NCI-H2107 treated with DMSO at 0.1 percent for 48 hours (cell line): Measurements from ENCODE around the gene BPIFB4.
"Not testable (repeated sequence)": the region's sequence is repeated elsewhere in the genome, so short reads cannot be mapped to it uniquely, and the experiment has no call there.

Experiments
- DNase-seq: peaks from one replicate; lab custom pipeline; 2025; ENCODE audit not compliant: unreplicated experiment; lab: John Stamatoyannopoulos, UW

BPIFB4 gene

GRCh38 chr20:33079259-33079658 lies at the start of gene BPIFB4:
Gene BPIFB4, plus strand, starts transcription at chr20:33079643. Its CDS starts 1,884 bp downstream, at chr20:33081527.
- no peak for DNase-seq

- no peak for DNase-seq
Measured at GRCh38 chr20:33030076-33030475, 49.4 kb upstream of the BPIFB4 start.

DNA sequence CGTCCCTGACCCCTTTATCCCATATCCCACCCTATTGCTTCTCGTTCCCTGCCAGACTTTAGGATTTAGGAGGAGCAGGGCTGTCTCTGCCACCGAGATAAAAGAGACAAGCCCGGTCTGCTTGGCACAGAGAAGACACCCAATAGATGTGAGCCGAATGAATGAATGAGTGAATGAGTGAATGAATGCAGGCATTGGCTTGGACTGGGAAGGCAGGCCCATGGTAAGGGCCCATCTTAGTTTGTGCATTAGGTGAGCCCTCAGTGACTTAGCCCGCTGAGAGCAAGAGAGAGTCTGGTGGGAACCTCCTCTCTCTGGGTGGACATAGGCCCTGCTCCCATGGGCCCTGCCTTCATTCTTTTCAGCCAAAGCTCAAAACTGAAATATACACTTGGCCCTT lies 48.9 kb upstream of the BPIFB4 start:
- no peak for DNase-seq

GRCh38 chr20:33031531-33031930 lies 47.9 kb upstream of the BPIFB4 start, which contains the start of gene BPIFB6:
Gene BPIFB6, plus strand, starts transcription at chr20:33031648. Its CDS starts 0 bp downstream, at chr20:33031648.
- DNase-seq: no peak

- no peak for DNase-seq
Measured at GRCh38 chr20:33032555-33032954, 46.9 kb upstream of the BPIFB4 start.

DNA sequence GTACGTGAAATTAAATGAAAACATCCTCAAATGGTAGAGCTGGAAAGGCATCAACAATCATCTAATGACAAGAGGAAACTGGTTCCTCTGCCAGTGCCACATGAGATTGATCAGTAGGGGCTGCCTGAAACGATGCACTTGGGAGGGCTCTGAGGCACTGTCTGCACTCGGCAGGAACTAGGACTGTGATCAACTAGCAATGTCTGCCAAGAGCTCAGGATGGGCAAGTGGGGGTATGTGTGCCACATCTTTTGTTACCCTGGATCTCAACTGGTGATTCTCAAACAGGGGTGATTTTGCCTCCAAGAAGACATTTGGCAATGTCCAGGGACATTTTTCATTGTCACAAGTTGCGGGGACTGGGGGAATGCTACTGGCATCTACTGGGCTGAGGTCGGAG lies 46.1 kb upstream of the BPIFB4 start:
- no peak for DNase-seq

DNA sequence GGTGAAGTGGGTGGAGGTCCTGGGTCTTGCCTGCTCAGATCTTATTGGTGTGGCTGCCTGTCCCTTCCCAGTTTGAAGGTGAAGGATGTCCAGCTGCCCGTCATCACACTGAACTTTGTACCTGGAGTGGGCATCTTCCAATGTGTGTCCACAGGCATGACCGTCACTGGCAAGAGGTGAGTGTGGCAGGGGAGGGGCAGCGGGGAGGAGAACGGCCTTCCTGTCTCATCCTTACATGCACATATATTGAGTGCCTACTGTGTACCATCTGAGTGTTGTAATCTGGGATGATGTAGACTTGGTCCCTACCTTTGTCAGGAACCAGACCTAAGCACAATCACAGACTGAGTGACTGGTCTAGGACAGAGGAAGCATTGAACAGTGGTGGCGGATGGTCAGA lies 45.3 kb upstream of the BPIFB4 start:
- no peak for DNase-seq

DNA sequence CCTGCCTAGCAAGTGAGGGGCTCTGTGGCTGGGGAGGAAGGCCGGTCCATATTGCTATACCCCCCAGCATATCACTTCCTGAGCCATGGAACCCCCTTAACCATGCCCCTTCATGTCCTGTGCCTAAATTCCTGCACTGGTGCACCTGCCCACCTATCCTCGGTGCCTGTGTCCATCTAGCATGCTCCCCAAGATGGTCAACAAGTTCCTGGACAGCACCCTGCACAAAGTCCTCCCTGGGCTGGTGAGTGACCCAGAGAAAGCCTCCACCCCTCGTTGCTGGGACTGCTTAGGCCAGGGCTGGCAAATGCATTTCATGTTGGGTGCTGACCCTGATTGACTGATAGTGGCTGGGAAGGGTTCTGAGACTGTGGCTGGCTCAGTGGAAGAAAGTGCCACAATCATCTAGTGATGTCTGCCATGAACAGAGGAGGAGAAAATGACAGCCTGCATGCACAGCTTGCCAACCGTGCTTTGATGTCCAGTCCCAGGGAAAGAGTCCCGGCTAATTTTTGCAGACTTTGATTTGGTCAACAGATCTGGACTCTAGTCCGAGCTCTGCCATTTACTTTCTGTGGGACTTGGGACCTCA lies 44.4 kb upstream of the BPIFB4 start:
- DNase-seq: no peak

- no peak for DNase-seq
Measured at GRCh38 chr20:33037456-33037855, 42.0 kb upstream of the BPIFB4 start.

- no peak for DNase-seq
Measured at GRCh38 chr20:33038243-33038642, 41.2 kb upstream of the BPIFB4 start.

DNA sequence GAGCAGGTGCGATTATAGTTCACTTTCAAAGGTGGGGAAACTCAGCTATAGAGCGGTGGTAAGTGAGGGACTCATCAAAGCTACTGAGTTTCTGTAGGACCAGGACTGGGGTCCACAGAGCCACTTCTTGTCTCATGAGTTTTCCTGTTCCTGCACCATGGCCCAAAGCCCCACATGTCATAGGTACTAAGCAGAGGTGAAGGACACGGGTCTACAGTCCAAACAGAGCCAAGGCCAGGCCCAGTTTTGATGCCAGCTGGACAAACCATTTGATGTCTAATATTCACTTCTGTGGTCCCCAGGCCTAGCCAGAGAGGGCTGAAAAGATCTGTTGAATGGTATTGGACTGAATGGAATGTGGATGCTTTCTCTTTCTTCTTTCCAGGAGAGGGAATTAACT lies 37.0 kb upstream of the BPIFB4 start:
- DNase-seq: no peak

DNA sequence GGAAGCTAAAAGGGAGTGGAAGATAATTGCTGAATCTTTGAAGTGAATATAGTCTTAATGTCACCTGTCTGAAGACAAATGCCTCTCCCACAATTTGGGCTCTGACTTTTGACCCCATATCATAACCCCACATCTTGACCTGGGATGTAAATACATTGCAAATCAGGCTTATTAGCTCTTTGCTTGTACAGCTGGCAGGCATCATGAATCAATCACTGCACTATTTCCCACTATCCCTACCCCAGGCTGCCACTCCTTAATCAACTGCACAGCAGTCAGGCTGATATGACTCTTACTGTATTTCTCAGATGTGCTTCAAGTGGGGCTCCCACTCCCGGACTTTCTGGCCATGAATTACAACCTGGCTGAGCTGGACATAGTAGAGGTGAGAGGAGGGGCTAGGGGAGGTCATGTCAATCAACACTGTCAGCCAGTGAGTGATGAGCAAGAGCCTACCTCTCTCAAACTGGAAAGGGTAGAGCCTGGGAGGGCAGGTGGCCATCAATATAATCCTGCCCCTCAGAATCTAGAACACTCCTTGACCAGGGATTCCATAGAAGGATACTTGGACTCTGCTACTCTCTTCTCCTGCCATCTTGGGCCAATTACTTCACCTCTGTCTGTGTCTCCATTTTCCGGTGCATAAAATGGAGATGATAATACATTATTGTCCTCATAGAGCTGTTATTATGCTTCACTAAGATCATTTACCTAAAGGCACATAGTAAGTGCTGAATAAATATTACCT lies 36.3 kb upstream of the BPIFB4 start:
- no peak for DNase-seq

DNA sequence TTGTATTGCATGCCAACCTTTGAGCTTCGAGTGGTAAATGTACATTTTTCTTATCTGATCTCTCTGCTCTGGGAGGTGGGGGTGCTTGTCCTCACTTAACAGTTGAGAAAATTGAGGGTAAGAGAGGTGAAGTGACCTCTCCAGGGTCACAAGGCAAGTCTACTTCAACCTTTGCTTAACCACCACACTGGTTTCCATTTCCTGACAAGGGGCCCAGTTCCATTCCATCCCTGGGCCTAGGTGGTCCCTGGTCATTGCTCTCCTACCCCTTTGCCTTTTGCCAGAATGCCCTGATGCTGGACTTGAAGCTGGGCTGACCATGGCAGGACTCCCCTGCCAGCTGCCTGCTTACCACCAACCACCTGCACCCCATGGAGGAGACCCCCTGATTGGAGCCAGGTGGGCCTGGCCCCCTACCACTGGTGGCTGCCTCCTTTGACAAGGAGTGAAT lies 35.7 kb upstream of the BPIFB4 start:
- DNase-seq: no peak

DNA sequence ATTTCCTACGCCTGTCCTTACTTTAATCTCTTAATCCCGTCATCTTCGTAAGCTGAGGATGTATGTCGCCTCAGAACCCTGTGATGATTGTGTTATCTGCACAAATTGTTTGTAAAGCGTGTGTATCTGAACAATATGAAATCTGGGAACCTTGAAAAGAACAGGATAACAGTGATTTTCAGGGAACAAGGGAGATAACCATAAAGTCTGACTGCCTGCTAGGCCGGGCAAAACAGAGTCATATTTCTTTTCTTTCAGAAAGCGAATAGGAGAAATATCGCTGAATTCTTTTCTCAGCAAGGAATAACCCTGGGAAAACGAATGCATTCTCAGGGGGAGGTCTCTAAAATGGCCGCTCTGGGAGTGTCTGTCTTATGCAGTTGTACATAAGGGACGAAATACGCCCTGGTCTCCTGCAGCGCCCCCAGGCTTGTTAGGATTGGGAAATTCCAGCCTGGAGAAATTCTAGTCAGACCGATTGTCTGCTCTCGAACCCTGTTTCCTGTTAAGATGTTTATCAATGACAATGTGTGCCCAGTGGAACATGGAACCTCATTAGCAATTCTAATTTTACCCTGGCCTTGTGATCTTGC lies 34.2 kb upstream of the BPIFB4 start:
- not testable (repeated sequence) for DNase-seq

GRCh38 chr20:33046412-33046811 lies 33.0 kb upstream of the BPIFB4 start:
- no peak for DNase-seq

- no peak for DNase-seq
Measured at GRCh38 chr20:33051333-33051732, 28.1 kb upstream of the BPIFB4 start.

DNA sequence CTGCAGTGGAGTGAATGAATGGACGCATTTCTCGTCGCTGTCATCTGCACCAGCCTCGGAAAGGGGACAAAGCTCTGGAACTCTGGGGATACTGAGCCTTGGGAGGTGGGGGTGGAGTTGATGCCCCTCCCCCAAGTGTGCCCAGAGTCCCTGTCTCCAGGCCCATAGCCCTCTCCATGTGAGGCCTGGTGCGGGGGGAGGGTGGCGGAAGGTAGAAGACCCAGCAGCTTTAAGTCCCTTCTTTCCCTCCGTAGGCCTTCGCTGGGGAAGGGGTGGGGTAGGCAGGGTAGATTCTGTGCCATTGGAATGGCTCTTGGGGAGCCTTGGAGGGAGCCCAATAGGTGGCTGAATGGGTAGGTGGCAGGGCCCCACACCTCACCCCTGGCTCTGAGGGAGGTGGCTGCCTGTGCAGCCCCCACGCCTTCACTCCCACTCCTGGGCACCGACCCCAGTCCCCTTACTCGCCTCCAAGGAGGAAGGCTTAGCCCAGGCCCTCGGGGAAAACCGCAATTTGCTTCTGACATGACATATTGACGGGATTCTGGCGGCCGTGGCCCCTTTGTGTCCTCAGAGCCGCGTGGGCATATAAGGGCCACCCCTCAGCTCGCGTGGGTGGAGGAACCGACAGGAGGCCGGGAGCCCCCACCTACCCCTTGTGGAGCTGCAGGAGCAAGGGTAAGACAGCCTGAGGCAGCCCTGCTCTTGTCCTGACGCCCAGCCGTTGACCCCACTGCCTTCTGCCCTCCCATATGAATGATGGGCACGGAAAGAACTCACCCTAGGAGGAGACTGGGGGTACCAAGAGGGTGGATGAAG lies 25.9 kb upstream of the BPIFB4 start, which contains the start of gene BPIFB3:
TSS of gene BPIFB3 (plus strand) at position 613 of the 816 bp plus-strand sequence. CDS start 1,533 bp downstream, outside the sequence.
- no peak for DNase-seq

DNA sequence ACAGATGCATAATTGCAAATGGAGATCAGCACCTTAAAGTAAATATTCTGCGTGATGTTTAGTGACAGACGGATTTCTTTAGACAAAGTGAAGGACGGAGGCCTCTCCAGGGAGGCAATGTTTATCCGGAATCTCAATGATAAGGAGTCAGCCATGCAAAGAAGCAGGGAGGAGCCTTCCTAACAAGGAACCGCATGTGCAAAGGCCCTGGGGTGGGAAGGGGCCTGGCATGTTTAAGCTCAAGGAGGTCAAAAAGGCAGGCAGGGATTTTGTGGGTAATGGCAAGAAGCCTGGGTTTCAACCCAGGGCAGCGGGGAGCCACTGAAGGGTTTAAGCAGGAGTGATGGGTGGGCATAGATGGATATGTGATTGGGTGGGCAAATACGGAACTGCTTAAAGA lies 25.1 kb upstream of the BPIFB4 start:
- no peak for DNase-seq

DNA sequence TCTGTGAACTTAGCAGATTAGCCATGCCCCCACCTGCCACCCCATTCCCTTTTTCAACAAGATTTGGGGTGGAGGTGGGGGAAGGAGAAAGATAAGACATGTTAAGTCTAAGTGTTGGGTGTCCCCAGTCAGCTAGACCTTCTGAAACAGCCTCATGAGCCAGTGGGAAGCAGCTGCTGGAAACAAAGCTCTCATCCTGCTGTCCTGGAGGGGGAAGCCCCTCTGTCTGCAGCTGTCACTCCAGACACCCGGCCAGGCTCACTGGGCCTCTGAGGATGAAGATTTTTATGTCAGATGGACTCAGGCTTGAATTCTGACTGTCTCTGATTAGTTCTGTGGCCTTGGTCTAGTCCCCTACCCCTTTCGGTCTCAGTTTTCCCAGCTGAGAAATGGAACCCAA lies 24.7 kb upstream of the BPIFB4 start:
- no peak for DNase-seq

DNA sequence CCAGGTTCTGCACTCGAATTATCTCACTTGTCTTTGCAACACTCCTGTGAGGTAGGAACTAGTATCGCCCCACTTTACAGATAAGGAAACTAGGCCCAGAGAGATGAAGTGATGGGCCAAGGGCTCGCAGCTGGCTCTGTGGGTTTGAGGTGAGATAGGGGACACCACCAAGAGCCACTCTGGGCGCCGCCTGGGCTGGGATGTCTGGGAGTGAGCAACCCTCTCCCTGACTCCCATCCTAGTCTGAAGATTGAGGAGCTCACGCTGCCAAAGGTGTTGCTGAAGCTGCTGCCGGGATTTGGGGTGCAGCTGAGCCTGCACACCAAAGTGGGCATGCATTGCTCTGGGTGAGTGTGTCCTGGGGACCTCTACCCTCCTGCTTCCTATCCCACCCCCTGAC lies 20.3 kb upstream of the BPIFB4 start:
- DNase-seq: no peak

- DNase-seq: no peak
Measured at GRCh38 chr20:33059741-33060390, 19.6 kb upstream of the BPIFB4 start.
